Measurements from ENCODE around the gene ASIC4.

Gene ASIC4

GRCh38 chr2:219571311-219572236 is 57.3 kb downstream of the ASIC4 start, which contains the start of gene OBSL1:
OBSL1 (minus strand) TSS chr2:219571539; CDS start chr2:219571232, 307 bp downstream.
- DNase-seq (ENCODE audit: extremely low read depth, insufficient read length): no peak
- no peaks in the 10 kb centered on the region; the same call in 1 of the 2 replicates for H3K27me3 ChIP-seq (replicated peaks; ENCODE audit: control insufficient read depth, insufficient read depth, low read length)
- TF ChIP-seq, protein P1, sequence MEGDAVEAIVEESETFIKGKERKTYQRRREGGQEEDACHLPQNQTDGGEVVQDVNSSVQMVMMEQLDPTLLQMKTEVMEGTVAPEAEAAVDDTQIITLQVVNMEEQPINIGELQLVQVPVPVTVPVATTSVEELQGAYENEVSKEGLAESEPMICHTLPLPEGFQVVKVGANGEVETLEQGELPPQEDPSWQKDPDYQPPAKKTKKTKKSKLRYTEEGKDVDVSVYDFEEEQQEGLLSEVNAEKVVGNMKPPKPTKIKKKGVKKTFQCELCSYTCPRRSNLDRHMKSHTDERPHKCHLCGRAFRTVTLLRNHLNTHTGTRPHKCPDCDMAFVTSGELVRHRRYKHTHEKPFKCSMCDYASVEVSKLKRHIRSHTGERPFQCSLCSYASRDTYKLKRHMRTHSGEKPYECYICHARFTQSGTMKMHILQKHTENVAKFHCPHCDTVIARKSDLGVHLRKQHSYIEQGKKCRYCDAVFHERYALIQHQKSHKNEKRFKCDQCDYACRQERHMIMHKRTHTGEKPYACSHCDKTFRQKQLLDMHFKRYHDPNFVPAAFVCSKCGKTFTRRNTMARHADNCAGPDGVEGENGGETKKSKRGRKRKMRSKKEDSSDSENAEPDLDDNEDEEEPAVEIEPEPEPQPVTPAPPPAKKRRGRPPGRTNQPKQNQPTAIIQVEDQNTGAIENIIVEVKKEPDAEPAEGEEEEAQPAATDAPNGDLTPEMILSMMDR (IDR thresholded peaks at IDR 0.05; ENCODE audit: insufficient read depth, low read length, poor library complexity, severe bottlenecking): no peak
- no peak within 1 kb of the TSS; the same call in 1 of the 2 replicates for H3K4me3 ChIP-seq (replicated peaks; ENCODE audit: low read depth, low read length)
- H3K36me3 ChIP-seq (ENCODE audit: control insufficient read depth, insufficient read depth, low read length): no peaks in the 10 kb centered on the region

- TF ChIP-seq, protein P1 (IDR thresholded peaks at IDR 0.05; ENCODE audit: insufficient read depth, low read length, poor library complexity, severe bottlenecking): no peak
- no peak within 1 kb of the TSS; the same call in 1 of the 2 replicates for H3K4me3 ChIP-seq (replicated peaks; ENCODE audit: low read depth, low read length)
These were observed 58.1 kb downstream of the ASIC4 start, which contains the start of gene INHA for GRCh38 chr2:219572237-219573001. INHA (plus strand) TSS chr2:219572310; CDS start chr2:219572375, 65 bp downstream.

GRCh38 chr2:219573166-219573565 is 58.9 kb downstream of the ASIC4 start:
- Histone ChIP-seq H3K27me3 (replicated peaks; ENCODE audit: control insufficient read depth, insufficient read depth, low read length) (no peaks in the 10 kb centered on the region; the same call in 1 of the 2 replicates), H3K4me3 (replicated peaks; ENCODE audit: low read depth, low read length) (no peak overlapping the region), H3K36me3 (ENCODE audit: control insufficient read depth, insufficient read depth, low read length) (no peaks in the 10 kb centered on the region)
- DNase-seq (ENCODE audit: extremely low read depth, insufficient read length): no peak
- TF ChIP-seq, protein P1 (IDR thresholded peaks at IDR 0.05; ENCODE audit: insufficient read depth, low read length, poor library complexity, severe bottlenecking): no peak

More at GRCh38 chr2:219572237-219573001, 58.1 kb downstream of the ASIC4 start, which contains the start of gene INHA:
- no peaks in the 10 kb centered on the region for H3K36me3 ChIP-seq (ENCODE audit: control insufficient read depth, insufficient read depth, low read length)
- no peak for DNase-seq (ENCODE audit: extremely low read depth, insufficient read length)
- H3K27me3 ChIP-seq (replicated peaks; ENCODE audit: control insufficient read depth, insufficient read depth, low read length): no peaks in the 10 kb centered on the region; the same call in 1 of the 2 replicates

DNA sequence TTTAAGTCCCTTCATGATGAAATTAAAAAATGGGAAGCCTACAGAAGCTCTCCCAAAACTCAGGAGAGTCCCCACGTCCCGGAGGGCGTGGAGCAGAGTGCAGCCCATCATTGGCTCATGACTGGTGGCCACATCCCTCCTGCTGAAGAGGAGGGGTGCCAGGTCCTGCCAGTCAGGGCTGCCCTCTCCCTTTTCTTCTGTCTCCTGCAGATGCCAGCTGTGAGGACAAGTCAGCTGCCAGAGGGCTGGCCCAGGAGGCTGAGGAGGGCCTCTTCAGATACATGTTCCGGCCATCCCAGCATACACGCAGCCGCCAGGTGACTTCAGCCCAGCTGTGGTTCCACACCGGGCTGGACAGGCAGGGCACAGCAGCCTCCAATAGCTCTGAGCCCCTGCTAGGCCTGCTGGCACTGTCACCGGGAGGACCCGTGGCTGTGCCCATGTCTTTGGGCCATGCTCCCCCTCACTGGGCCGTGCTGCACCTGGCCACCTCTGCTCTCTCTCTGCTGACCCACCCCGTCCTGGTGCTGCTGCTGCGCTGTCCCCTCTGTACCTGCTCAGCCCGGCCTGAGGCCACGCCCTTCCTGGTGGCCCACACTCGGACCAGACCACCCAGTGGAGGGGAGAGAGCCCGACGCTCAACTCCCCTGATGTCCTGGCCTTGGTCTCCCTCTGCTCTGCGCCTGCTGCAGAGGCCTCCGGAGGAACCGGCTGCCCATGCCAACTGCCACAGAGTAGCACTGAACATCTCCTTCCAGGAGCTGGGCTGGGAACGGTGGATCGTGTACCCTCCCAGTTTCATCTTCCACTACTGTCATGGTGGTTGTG is 60.4 kb downstream of the ASIC4 start:
- no peak for DNase-seq (ENCODE audit: extremely low read depth, insufficient read length)
- H3K27me3 ChIP-seq (replicated peaks; ENCODE audit: control insufficient read depth, insufficient read depth, low read length): no peaks in the 10 kb centered on the region; the same call in 1 of the 2 replicates
- H3K4me3 ChIP-seq (replicated peaks; ENCODE audit: low read depth, low read length): no peak overlapping the region
- TF ChIP-seq, protein P1 (IDR thresholded peaks at IDR 0.05; ENCODE audit: insufficient read depth, low read length, poor library complexity, severe bottlenecking): no peak
- no peaks in the 10 kb centered on the region for H3K36me3 ChIP-seq (ENCODE audit: control insufficient read depth, insufficient read depth, low read length)

Data from GM06990 (cell line).